MCF 10A (cell line): ENCODE measurements around the gene TRERF1. TPM values are rescaled to one million over a fixed set of nuclear protein-coding genes. Genes with fewer than 3 reads are reported as not detected.
"Not testable (repeated sequence)": the region's sequence is repeated elsewhere in the genome, so short reads cannot be mapped to it uniquely, and the experiment has no call there.

ENCODE experiments used
- BruUV-seq: library from RNA; stranded (reverse); fragments of 400-500 nt; replicated peaks from 2 replicates; lab custom pipeline; 2021; lab: Mats Ljungman, UMichigan
- CTCF ChIA-PET: fragments of 300-600 bp; sonication (Branson Sonifier 250); formaldehyde crosslinking; extraction: SDS; loops from one replicate; lab custom pipeline; 2021; ENCODE audit warnings: antibody characterized with exemption, inconsistent platforms; lab: Yijun Ruan, JAX
- POLR2A ChIA-PET: fragments of 300-600, 350-650 bp; sonication (Branson Sonifier 250); formaldehyde crosslinking; extraction: SDS; loops from one replicate; lab custom pipeline; 2020; ENCODE audit warnings: antibody characterized with exemption, inconsistent platforms; lab: Yijun Ruan, JAX
- DNase-seq: peaks from one replicate; pipeline ENCODE4 v3.0.0-alpha.2; 2018; ENCODE audit not compliant: unreplicated experiment
- H3K27ac Mint-ChIP-seq: one replicate; pipeline ENCODE4 v1.8.0; 2022; ENCODE audit warnings: mild to moderate bottlenecking, low read depth, mixed read lengths; ENCODE audit not compliant: unreplicated experiment
- H3K27me3 Mint-ChIP-seq: one replicate; pipeline ENCODE4 v1.8.0; 2022; ENCODE audit warnings: mixed read lengths; ENCODE audit not compliant: insufficient read depth, unreplicated experiment
- H3K36me3 Mint-ChIP-seq: one replicate; pipeline ENCODE4 v1.8.0; 2022; ENCODE audit warnings: mild to moderate bottlenecking, moderate library complexity, mixed read lengths; ENCODE audit not compliant: insufficient read depth, unreplicated experiment
- H3K4me1 Mint-ChIP-seq: one replicate; pipeline ENCODE4 v1.8.0; 2022; ENCODE audit warnings: mixed read lengths; ENCODE audit not compliant: insufficient read depth, unreplicated experiment
- H3K4me3 Mint-ChIP-seq: one replicate; pipeline ENCODE4 v1.8.0; 2022; ENCODE audit warnings: mild to moderate bottlenecking, moderate library complexity, mixed read lengths; ENCODE audit not compliant: unreplicated experiment
- H3K9me3 Mint-ChIP-seq: one replicate; pipeline ENCODE4 v1.8.0; 2022; ENCODE audit warnings: mixed read lengths; ENCODE audit not compliant: unreplicated experiment
- CTCF ChIP-seq: fragments of 200-600 bp; IDR thresholded peaks from one replicate; pipeline ENCODE4 v1.8.0; 2022; ENCODE audit warnings: antibody characterized with exemption, mild to moderate bottlenecking; ENCODE audit not compliant: unreplicated experiment
- intact Hi-C: fragments of 100-400 bp; cut with micrococcal nuclease; formaldehyde crosslinking; loops from 2 replicates; pipeline ENCODE4 v1.14.1; 2022
- total RNA-seq: library from RNA; stranded (reverse); gene quantifications from 2 replicates; pipeline ENCODE4 v1.2.3, GENCODE V29; 2022

The TRERF1 gene
- total RNA-seq, 1 experiment from 2014 or later = 9.4 TPM

- ChIA-PET CTCF (interaction anchor here (0.6 to 6.8 kb wide), 9 partner anchors 10 to 344 kb away, joined by 3 to 68 read pairs (median 4); no protein-coding TSS in a partner anchor), POLR2A (interaction anchor here (0.6 to 2.4 kb wide), 23 partner anchors 9 to 1804 kb away, joined by 3 to 39 read pairs (median 4); partner anchors contain the start of genes BYSL, MED20, TAF8 and TRERF1)
- BruUV-seq = no TSS peak
- TF ChIP-seq CTCF = no peak
- peaks cover 10% of the 10 kb centered on the region for H3K4me1 Mint-ChIP-seq
- H3K9me3 Mint-ChIP-seq = no peaks in the 10 kb centered on the region
- peak overlapping the region; percentile 98 for H3K27ac Mint-ChIP-seq
- no peaks in the 10 kb centered on the region for H3K27me3 Mint-ChIP-seq
- peak overlapping the region; percentile 98 for H3K4me3 Mint-ChIP-seq
- intact Hi-C loops = loop anchor here (10.0 kb wide), 1 partner anchor 432 kb away; the partner anchor contains the start of genes PRICKLE4 and TOMM6
- no peak for DNase-seq
- H3K36me3 Mint-ChIP-seq = peaks cover 22% of the 10 kb centered on the region
These were observed 234.6 kb downstream of the TRERF1 start for GRCh38 chr6:42217157-42217518.

GRCh38 chr6:42216495-42216894, 235.2 kb downstream of the TRERF1 start:
- intact Hi-C loops = loop anchor here (10.0 kb wide), 1 partner anchor 432 kb away; the partner anchor contains the start of genes PRICKLE4 and TOMM6
- DNase-seq, H3K4me1 Mint-ChIP-seq, H3K27me3 Mint-ChIP-seq, BruUV-seq, H3K9me3 Mint-ChIP-seq: not testable (repeated sequence)
- Mint-ChIP-seq H3K36me3 (peaks cover 27% of the 10 kb centered on the region), H3K4me3 (peak overlapping the region; percentile 98), H3K27ac (peak overlapping the region; percentile 39)
- ChIA-PET CTCF (interaction anchor here (0.6 to 6.8 kb wide), 9 partner anchors 13 to 331 kb away, joined by 3 to 68 read pairs (median 4); no protein-coding TSS in a partner anchor), POLR2A (interaction anchor here (0.7 to 2.4 kb wide), 22 partner anchors 10 to 348 kb away, joined by 3 to 39 read pairs (median 5); partner anchors contain the start of genes BYSL, C6orf132, MED20 and TAF8)

GRCh38 chr6:42212442-42212841, 239.3 kb downstream of the TRERF1 start:
- DNase-seq = no peak
- Mint-ChIP-seq H3K27ac (peak overlapping the region; percentile 42), H3K36me3 (peaks cover 62% of the 10 kb centered on the region), H3K4me3 (no peak overlapping the region), H3K27me3 (no peaks in the 10 kb centered on the region), H3K9me3 (no peaks in the 10 kb centered on the region), H3K4me1 (peaks cover 6% of the 10 kb centered on the region)
- ChIA-PET POLR2A (interaction anchor here (0.8 to 2.7 kb wide), 2 partner anchors 9 to 191 kb away, joined by 3 to 11 read pairs; no protein-coding TSS in a partner anchor), CTCF (interaction anchor here (0.6 to 6.8 kb wide), 7 partner anchors 12 to 913 kb away, joined by 3 to 68 read pairs (median 8); no protein-coding TSS in a partner anchor)
- intact Hi-C loops = loop anchor here (10.0 kb wide), 1 partner anchor 428 kb away; the partner anchor contains the start of genes PRICKLE4 and TOMM6
- no TSS peak for BruUV-seq
- TF ChIP-seq CTCF = no peak

- no peak for DNase-seq
These were observed 240.0 kb downstream of the TRERF1 start for GRCh38 chr6:42211726-42212125.

More at GRCh38 chr6:42211726-42212125, 240.0 kb downstream of the TRERF1 start:
- Mint-ChIP-seq H3K27me3 (no peaks in the 10 kb centered on the region), H3K4me1 (peaks cover 5% of the 10 kb centered on the region), H3K36me3 (peaks cover 68% of the 10 kb centered on the region), H3K9me3 (no peaks in the 10 kb centered on the region), H3K27ac (peak overlapping the region; percentile 63), H3K4me3 (no peak overlapping the region)
- BruUV-seq = no TSS peak
- intact Hi-C loops = loop anchor here (10.0 kb wide), 1 partner anchor 427 kb away; the partner anchor contains the start of genes PRICKLE4 and TOMM6
- ChIA-PET CTCF (interaction anchor here (1.0 to 6.8 kb wide), 5 partner anchors 9 to 336 kb away, joined by 3 to 68 read pairs (median 27); no protein-coding TSS in a partner anchor), POLR2A (interaction anchor here (0.8 kb wide), 1 partner anchor 9 kb away, joined by 3 read pairs; no protein-coding TSS in a partner anchor)
- no peak for TF ChIP-seq CTCF
